GM12873 (cell line): ENCODE data around the gene PLET1.

ENCODE experiments used
- TF ChIP-seq, protein P1 (sequence below): IDR thresholded peaks from 2 replicates; pipeline ENCODE4 v1.5.1; 2012; ENCODE audit warnings: low read depth, mild to moderate bottlenecking, moderate library complexity, low read length, control low read depth; ENCODE audit not compliant: insufficient read depth; ENCODE audit errors: missing control alignments

Gene PLET1

DNA sequence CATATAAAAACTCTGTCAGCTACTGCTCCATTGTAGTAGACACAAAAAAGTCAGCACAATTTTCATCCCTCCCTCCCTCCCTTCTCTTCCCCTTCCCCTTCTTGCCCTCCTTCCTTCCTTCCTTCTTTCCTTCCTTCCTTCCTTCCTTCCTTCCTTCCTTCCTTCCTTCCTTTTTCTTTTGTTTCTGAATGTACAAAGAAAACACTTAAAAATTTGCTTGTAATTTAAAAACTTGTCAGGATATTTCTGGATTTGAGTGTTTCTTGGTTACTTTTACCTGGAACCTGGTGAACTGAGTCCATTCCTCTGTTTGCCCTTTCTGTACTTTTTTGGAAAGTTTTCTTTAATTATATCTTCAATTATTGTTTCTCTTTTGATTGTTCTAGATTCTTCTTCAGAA lies 31.5 kb upstream of the PLET1 start:
- TF ChIP-seq, protein P1, sequence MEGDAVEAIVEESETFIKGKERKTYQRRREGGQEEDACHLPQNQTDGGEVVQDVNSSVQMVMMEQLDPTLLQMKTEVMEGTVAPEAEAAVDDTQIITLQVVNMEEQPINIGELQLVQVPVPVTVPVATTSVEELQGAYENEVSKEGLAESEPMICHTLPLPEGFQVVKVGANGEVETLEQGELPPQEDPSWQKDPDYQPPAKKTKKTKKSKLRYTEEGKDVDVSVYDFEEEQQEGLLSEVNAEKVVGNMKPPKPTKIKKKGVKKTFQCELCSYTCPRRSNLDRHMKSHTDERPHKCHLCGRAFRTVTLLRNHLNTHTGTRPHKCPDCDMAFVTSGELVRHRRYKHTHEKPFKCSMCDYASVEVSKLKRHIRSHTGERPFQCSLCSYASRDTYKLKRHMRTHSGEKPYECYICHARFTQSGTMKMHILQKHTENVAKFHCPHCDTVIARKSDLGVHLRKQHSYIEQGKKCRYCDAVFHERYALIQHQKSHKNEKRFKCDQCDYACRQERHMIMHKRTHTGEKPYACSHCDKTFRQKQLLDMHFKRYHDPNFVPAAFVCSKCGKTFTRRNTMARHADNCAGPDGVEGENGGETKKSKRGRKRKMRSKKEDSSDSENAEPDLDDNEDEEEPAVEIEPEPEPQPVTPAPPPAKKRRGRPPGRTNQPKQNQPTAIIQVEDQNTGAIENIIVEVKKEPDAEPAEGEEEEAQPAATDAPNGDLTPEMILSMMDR: no peak

DNA sequence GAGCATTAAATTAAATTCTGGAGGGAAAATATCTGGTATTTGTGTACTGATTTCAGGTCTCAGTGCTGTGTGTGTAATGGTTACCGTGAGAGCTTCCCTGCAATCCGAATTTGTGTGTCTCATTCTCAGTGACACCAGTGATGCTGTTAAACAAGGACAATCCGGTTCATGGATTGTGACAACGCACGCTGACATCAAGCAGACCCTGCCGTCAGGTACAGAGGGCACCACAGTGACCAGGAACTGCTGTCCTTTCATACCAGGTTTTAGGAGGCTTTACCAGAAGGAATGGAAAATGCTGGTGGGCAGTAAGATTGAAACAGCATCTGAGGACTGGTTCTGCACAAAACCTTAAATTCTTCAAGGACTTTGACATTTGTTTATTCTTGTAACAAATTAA lies 30.5 kb upstream of the PLET1 start:
- TF ChIP-seq, protein P1: no peak

DNA sequence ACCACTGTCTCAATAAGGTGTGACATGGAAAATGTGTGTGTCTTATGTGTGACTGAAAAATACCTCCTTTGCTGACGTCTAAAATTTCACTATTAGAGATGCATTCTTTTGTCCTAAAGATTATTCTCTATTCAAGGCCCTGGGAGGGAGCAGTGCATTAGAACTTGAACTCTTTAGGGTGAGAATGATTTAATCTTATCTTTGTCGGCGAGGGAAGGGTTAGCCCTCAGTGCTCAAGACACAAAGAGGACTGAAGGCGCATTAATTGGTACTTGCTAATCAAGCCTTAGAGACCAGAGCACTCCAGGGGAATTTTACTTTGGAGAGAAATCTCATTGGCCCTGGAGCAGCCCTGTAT lies 29.8 kb upstream of the PLET1 start:
- TF ChIP-seq, protein P1: no peak

DNA sequence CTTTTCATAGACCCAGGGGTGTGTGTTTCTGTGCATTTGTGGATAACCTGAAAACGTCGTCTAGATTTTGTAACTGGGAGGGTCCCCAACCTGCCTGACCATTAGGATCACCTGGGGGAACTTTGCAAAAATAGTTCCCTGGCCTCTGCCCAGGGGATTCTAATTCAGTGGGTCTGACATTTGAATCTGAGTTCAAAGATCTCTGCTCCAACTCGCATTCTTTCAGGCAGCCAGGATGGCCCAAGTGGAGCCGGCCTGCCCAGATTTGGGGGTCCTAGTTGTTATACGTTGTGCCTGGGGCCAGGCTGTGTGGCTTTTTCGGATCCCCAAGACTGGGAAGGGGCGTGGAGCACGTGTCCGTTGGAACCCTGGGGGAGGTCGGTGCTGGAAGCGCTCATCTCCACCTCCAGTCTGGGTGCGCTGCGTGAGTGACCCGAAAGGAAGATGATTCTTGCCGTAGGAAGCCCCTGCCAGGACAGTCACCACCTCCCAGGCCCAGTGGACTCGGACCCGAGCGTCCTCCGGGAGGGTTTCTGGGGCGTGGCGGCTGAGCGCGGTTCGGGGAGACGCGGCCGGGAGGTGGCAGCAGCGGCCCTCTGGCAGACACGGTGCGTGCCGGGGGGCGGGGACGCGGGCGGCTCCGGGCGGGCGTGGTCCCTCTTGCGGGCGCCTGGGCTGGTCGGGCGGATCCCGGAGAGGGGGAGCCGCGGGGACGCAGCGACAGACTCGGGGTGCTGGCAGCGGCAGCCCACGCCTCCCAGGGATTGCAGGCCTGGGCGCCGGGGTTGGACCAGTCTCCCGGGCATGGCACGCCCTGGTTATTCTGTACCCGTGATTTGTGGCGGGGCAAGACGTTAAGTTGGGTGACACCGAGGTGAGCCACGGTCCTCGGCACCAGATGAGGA lies 29.2 kb upstream of the PLET1 start:
- TF ChIP-seq, protein P1: peak; percentile 68

DNA sequence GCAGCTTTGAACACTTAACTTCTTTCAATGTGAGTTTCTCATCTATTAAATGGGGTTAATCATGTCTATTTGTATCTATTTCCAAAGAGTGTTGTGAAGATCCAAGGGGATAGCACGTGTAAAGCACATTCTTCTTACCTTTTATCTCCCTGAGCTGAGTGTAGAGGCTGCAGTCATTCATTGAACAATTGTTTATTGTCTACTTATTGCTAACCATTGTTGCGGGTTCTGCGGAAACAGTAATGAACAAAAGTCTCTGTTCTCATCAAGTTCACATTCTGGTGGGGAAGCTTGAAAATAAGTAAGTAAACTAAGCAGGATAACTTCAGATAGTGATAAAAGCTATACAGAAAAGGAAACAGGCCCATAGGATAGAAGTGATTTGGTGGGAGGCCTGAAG lies 27.4 kb upstream of the PLET1 start:
- TF ChIP-seq, protein P1: no peak

DNA sequence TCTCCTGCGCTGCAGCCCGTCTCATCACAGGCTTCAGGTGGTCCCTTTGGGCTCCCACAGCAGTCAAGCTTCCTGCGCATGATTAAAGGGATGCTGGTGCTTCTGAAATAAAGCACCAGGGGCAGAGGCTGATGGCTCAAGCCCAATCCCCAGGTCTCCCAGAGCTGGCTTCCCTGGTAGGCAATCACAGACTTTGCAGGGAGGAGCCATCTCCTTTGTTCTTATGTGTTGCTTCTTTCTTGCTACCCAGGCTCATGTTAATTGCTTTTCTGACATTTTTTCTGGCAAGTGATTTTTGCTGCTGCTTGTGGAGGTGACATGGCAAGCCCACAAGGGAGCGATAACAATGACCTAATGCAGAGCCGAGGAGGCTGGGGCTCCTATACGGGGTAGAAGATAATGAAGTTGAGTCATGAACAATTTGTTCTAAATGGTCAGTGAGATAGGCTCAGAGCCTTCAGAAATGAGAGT lies 25.2 kb upstream of the PLET1 start:
- TF ChIP-seq, protein P1: no peak

DNA sequence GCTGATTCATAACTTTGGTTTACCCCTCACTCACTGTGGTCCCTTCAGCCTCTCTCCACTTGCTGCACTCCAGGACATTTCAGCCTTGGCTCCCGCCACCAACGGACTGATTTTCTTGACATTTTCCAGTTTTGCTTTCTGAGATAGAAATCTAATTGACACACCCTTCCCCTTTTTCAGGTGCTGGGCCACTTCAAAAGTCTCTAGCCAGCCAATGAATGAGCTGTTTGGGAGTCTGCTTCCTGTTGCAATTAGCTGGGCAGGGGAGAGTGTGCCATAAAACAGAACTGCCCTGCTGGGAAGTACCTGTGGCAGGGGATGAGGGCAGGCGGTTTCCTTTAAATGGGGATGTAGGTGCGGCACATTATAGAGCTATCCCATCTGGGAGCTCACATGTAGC lies 21.1 kb upstream of the PLET1 start:
- TF ChIP-seq, protein P1: no peak
